HEK293T (cell line): Measurements from ENCODE around the gene CACNG1.

ENCODE experiments used
- CTCF ChIA-PET: fragments of 350-600 bp; formaldehyde crosslinking; extraction: SDS; loops from one replicate; lab custom pipeline; 2021; ENCODE audit warnings: antibody characterized with exemption, inconsistent platforms; lab: Yijun Ruan, JAX
- POLR2A ChIA-PET: fragments of 350-600 bp; formaldehyde crosslinking; extraction: SDS; loops from one replicate; lab custom pipeline; 2020; ENCODE audit warnings: antibody characterized with exemption, inconsistent platforms; lab: Yijun Ruan, JAX
- DNase-seq: peaks from one replicate; pipeline ENCODE4 v3.0.0; 2012; ENCODE audit warnings: mixed read lengths; ENCODE audit errors: extremely low spot score
- ARNT ChIP-seq: fragments of 450-650 bp; IDR thresholded peaks from 2 replicates; pipeline ENCODE4 v1.6.1; 2017; ENCODE audit warnings: mild to moderate bottlenecking
- BHLHE40 ChIP-seq: fragments of 450-650 bp; IDR thresholded peaks from 2 replicates; pipeline ENCODE4 v1.6.1; 2016; ENCODE audit warnings: mild to moderate bottlenecking, moderate library complexity, borderline replicate concordance
- CTBP1 ChIP-seq: fragments of 450-650 bp; IDR thresholded peaks from 2 replicates; pipeline ENCODE4 v1.6.1; 2016; ENCODE audit warnings: borderline replicate concordance
- ELF4 ChIP-seq: fragments of 450-650 bp; IDR thresholded peaks from 2 replicates; pipeline ENCODE4 v1.6.1; 2017; ENCODE audit warnings: antibody characterized with exemption
- FOXA1 ChIP-seq: fragments of 450-650 bp; IDR thresholded peaks from 2 replicates; pipeline ENCODE4 v1.6.1; 2016; ENCODE audit warnings: mild to moderate bottlenecking
- FOXK2 ChIP-seq: fragments of 450-650 bp; IDR thresholded peaks from 2 replicates; pipeline ENCODE4 v1.6.1; 2016; ENCODE audit warnings: mild to moderate bottlenecking
- FOXM1 ChIP-seq: fragments of 450-650 bp; IDR thresholded peaks from 2 replicates; pipeline ENCODE4 v1.6.1; 2017; ENCODE audit warnings: mild to moderate bottlenecking, borderline replicate concordance
- HDGF ChIP-seq: fragments of 450-650 bp; IDR thresholded peaks from 2 replicates; pipeline ENCODE4 v1.6.1; 2017; ENCODE audit warnings: antibody characterized with exemption, borderline replicate concordance
- L3MBTL2 ChIP-seq: fragments of 450-650 bp; conservative IDR thresholded peaks from 2 replicates; pipeline ENCODE4 v1.6.1; 2016; ENCODE audit warnings: mild to moderate bottlenecking
- LEF1 ChIP-seq: fragments of 450-650 bp; IDR thresholded peaks from 2 replicates; pipeline ENCODE4 v1.6.1; 2017; ENCODE audit warnings: mild to moderate bottlenecking, borderline replicate concordance
- NFRKB ChIP-seq: fragments of 450-650 bp; IDR thresholded peaks from 2 replicates; pipeline ENCODE4 v1.6.1; 2016; ENCODE audit warnings: mild to moderate bottlenecking, moderate library complexity
- PKNOX1 ChIP-seq: fragments of 450-650 bp; IDR thresholded peaks from 2 replicates; pipeline ENCODE4 v1.6.1; 2016
- SP1 ChIP-seq: fragments of 450-650 bp; IDR thresholded peaks from 2 replicates; pipeline ENCODE4 v1.6.1; 2017
- SUZ12 ChIP-seq: fragments of 450-650 bp; IDR thresholded peaks from 2 replicates; pipeline ENCODE4 v1.6.1; 2016; ENCODE audit warnings: mild to moderate bottlenecking
- TARDBP ChIP-seq: fragments of 450-650 bp; IDR thresholded peaks from 2 replicates; pipeline ENCODE4 v1.6.1; 2016
- ZNF384 ChIP-seq: fragments of 450-650 bp; IDR thresholded peaks from 2 replicates; pipeline ENCODE4 v1.6.1; 2016

The CACNG1 gene

GRCh38 chr17:67044016-67044772 is at the start of gene CACNG1:
Gene CACNG1 (plus strand): TSS chr17:67044554. CDS start chr17:67044661, 107 bp downstream.
- POLR2A ChIA-PET: no interaction called here
- TF ChIP-seq FOXM1 (no peak), ZNF384 (no peak), TARDBP (no peak), NFRKB (no peak), LEF1 (no peak), PKNOX1 (no peak), L3MBTL2 (no peak)
- DNase-seq: no peak
- CTCF ChIA-PET: no interaction called here

GRCh38 chr17:66994930-66995535 is 49.3 kb upstream of the CACNG1 start:
- ChIA-PET POLR2A (no interaction called here), CTCF (no interaction called here)
- no peak for DNase-seq
- no peak for TF ChIP-seq HDGF
- no peak for TF ChIP-seq BHLHE40
- no peak for TF ChIP-seq FOXK2
- no peak for TF ChIP-seq ELF4
- no peak for TF ChIP-seq L3MBTL2
- TF ChIP-seq TARDBP: no peak
- no peak for TF ChIP-seq PKNOX1
- no peak for TF ChIP-seq ARNT
- no peak for TF ChIP-seq SUZ12
- TF ChIP-seq CTBP1: no peak
- TF ChIP-seq FOXA1: no peak
- no peak for TF ChIP-seq LEF1
- TF ChIP-seq ZNF384: no peak
- no peak for TF ChIP-seq FOXM1

- ChIA-PET POLR2A (no interaction called here), CTCF (no interaction called here)
- no peak for TF ChIP-seq LEF1
- TF ChIP-seq ARNT: no peak
- no peak for TF ChIP-seq CTBP1
- no peak for TF ChIP-seq L3MBTL2
- no peak for TF ChIP-seq TARDBP
- no peak for TF ChIP-seq ZNF384
- TF ChIP-seq SUZ12: no peak
- TF ChIP-seq ELF4: no peak
- no peak for TF ChIP-seq NFRKB
- TF ChIP-seq SP1: no peak
- TF ChIP-seq PKNOX1: no peak
- no peak for TF ChIP-seq FOXA1
- TF ChIP-seq HDGF: no peak
- TF ChIP-seq FOXM1: no peak
- TF ChIP-seq BHLHE40: no peak
- no peak for DNase-seq
Measured at GRCh38 chr17:66995944-66996343, 48.4 kb upstream of the CACNG1 start.

GRCh38 chr17:66996926-66997325 is 47.4 kb upstream of the CACNG1 start:
- TF ChIP-seq FOXA1 (no peak), HDGF (no peak), ELF4 (no peak), SUZ12 (no peak), BHLHE40 (no peak), L3MBTL2 (no peak), FOXM1 (no peak), CTBP1 (no peak), ZNF384 (no peak), TARDBP (no peak)
- CTCF ChIA-PET: no interaction called here
- DNase-seq: no peak
- POLR2A ChIA-PET: no interaction called here

- CTCF ChIA-PET: interaction anchor here (1.1 kb wide), 1 partner anchor 13 kb away, joined by 3 read pairs; no protein-coding TSS in a partner anchor
- no peak for TF ChIP-seq ZNF384
- no peak for TF ChIP-seq FOXA1
- TF ChIP-seq PKNOX1: no peak
- POLR2A ChIA-PET: no interaction called here
- DNase-seq: no peak
Measured at GRCh38 chr17:67003231-67003630, 41.1 kb upstream of the CACNG1 start.

GRCh38 chr17:67004181-67004580 is 40.2 kb upstream of the CACNG1 start:
- TF ChIP-seq L3MBTL2 (no peak), SP1 (no peak), LEF1 (no peak), CTBP1 (no peak), BHLHE40 (no peak)
- POLR2A ChIA-PET: no interaction called here
- no peak for DNase-seq
- CTCF ChIA-PET: interaction anchor here (0.5 kb wide), 1 partner anchor 342 kb away, joined by 7 read pairs; no protein-coding TSS in a partner anchor
